Left lung (tissue), 10 donors: ENCODE data around the gene COPG1. TPM values are rescaled to one million over a fixed set of nuclear protein-coding genes. Genes with fewer than 3 reads are reported as not detected.
A peak's percentile ranks its signal among the peaks of the same experiment; 100 is the strongest.

ENCODE experiments used
- ATAC-seq: fragments of 200-7000 bp; cut with Tn5 transposase; one replicate; pipeline ENCODE4 v1.9.1; 2020; ENCODE audit warnings: moderate library complexity
- DNase-seq, 4 donors: peaks; one replicate each; pipeline ENCODE4 v3.0.0-alpha.2; 2013 to 2020
- H3K27ac ChIP-seq, 2 donors: fragments of 200-600 bp; sonication (generic) in 1 of 2; one replicate each; pipeline versions ENCODE4 v1.5.0 to v1.8.0; 2020 to 2021
- H3K27me3 ChIP-seq, 2 donors: fragments of 200-600 bp; sonication (generic) in 1 of 2; one replicate each; pipeline versions ENCODE4 v1.5.0 to v1.8.0; 2020 to 2021
- H3K36me3 ChIP-seq, 2 donors: fragments of 200-600 bp; sonication (generic) in 1 of 2; one replicate each; pipeline versions ENCODE4 v1.5.0 to v1.8.0; 2020 to 2021
- H3K4me1 ChIP-seq, 2 donors: fragments of 200-600 bp; one replicate each; pipeline ENCODE4 v1.8.0; 2021
- H3K4me3 ChIP-seq, 2 donors: fragments of 200-600 bp; sonication (generic) in 1 of 2; one replicate each; pipeline versions ENCODE4 v1.5.0 to v1.8.0; 2020 to 2021; ENCODE audit warnings: mild to moderate bottlenecking in 1 of 2
- H3K9me3 ChIP-seq, 2 donors: fragments of 200-600 bp; sonication (generic) in 1 of 2; one replicate each; pipeline versions ENCODE4 v1.5.0 to v1.8.0; 2020 to 2021
- intact Hi-C, 2 donors: fragments of 100-400 bp; cut with DNase I; formaldehyde crosslinking; loops; one replicate each; pipeline versions ENCODE4 v1.11.2 to v1.14.2; 2022
- polyA plus RNA-seq, 6 donors: library from polyadenylated mRNA; unstranded; fragments of 120-200 nt; gene quantifications; one replicate each; pipeline ENCODE4 v1.2.1, GENCODE V29; 2013; ENCODE audit not compliant: insufficient read length in 6 of 6
- total RNA-seq, 2 donors: library from RNA; stranded (reverse); fragmentation: NEBNext Ultra II Directional; extraction: Animal tissue kit (Norgen Biotek cat#: 25700); gene quantifications; one replicate each; pipeline ENCODE4 v1.2.1, GENCODE V29; 2021
- TF ChIP-seq, protein P1 (sequence below), 2 donors: fragments of 200-600 bp; sonication (generic) in 1 of 2; IDR thresholded peaks; one replicate each; pipeline versions ENCODE4 v1.5.0 to v1.8.0; 2021; ENCODE audit warnings: antibody characterized with exemption in 2 of 2
- donor health status: DM: no; HTN: yes; CAD: no.
- donor health status: DM: no; HTN: no; CAD: no.

COPG1 gene
- total and polyA plus RNA-seq, 8 donors, result 138 to 231 (median 163) TPM

- no peaks in the 10 kb centered on the region for H3K27me3 ChIP-seq
- DNase-seq (peak in 2 of 4 donors; percentile 85 to 90), ATAC-seq (peak; percentile 64)
- peak overlapping the region; percentile 85 to 94 for H3K27ac ChIP-seq
- no peaks in the 10 kb centered on the region for H3K36me3 ChIP-seq
- H3K9me3 ChIP-seq, result no peaks in the 10 kb centered on the region
- no peak overlapping the region for H3K4me3 ChIP-seq
- TF ChIP-seq, protein P1, sequence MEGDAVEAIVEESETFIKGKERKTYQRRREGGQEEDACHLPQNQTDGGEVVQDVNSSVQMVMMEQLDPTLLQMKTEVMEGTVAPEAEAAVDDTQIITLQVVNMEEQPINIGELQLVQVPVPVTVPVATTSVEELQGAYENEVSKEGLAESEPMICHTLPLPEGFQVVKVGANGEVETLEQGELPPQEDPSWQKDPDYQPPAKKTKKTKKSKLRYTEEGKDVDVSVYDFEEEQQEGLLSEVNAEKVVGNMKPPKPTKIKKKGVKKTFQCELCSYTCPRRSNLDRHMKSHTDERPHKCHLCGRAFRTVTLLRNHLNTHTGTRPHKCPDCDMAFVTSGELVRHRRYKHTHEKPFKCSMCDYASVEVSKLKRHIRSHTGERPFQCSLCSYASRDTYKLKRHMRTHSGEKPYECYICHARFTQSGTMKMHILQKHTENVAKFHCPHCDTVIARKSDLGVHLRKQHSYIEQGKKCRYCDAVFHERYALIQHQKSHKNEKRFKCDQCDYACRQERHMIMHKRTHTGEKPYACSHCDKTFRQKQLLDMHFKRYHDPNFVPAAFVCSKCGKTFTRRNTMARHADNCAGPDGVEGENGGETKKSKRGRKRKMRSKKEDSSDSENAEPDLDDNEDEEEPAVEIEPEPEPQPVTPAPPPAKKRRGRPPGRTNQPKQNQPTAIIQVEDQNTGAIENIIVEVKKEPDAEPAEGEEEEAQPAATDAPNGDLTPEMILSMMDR (IDR thresholded peaks at IDR 0.05), result no peak
- intact Hi-C loops, result no loop called here
- peaks cover 3 to 74% of the 10 kb centered on the region in 2 donors for H3K4me1 ChIP-seq
Observed at GRCh38 chr3:129226374-129226773, 23.0 kb upstream of the COPG1 start.

DNA sequence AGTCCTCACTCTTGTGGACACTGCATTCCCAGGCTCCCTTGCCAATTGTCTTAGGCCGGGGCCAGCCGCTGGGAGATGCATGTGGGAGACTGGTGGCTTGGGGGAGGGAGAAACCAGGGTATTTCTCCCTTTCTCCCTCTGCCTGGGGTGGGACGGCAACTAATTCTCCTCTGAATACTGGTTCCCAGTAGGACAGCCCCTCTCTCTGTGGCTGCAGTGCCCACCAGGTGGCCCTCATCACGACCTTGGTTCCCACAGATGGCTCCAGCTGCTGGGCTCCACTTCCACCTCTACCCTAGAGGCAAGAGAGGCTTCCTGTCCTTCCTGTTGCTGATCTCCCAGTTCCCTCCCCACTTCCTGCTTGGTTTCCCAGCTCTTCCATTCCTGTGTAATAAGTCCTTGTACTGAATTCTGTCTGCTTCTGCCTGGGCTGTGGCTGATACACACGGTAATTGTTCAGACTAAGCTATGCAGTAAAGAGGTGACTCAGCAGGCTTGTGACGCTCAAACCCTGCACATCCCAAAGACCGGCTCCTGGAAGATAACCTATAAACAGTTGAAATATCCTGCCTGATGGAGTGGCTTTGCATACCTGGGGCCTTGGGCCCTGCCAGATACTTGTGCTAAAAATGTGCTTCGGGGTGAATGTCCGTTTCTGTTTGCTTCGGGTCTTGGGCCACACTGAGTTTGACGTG is 20.4 kb upstream of the COPG1 start:
- H3K36me3 ChIP-seq, result no peaks in the 10 kb centered on the region
- H3K4me3 ChIP-seq, result no peak overlapping the region
- peak overlapping the region; percentile 77 to 94 for H3K27ac ChIP-seq
- TF ChIP-seq, protein P1 (IDR thresholded peaks at IDR 0.05), result no peak
- ATAC-seq, result no peak
- H3K27me3 ChIP-seq, result no peaks in the 10 kb centered on the region
- H3K9me3 ChIP-seq, result no peaks in the 10 kb centered on the region
- intact Hi-C loops, result no loop called here
- peaks cover 3 to 89% of the 10 kb centered on the region in 2 donors for H3K4me1 ChIP-seq
- DNase-seq, result peak in 1 of 4 donors; percentile 44

GRCh38 chr3:129230311-129231019 is 18.9 kb upstream of the COPG1 start:
- TF ChIP-seq, protein P1 (IDR thresholded peaks at IDR 0.05), result no peak
- Histone ChIP-seq H3K27ac (peak overlapping the region; percentile 69 to 94), H3K36me3 (no peaks in the 10 kb centered on the region), H3K4me1 (peaks cover 3 to 89% of the 10 kb centered on the region in 2 donors), H3K27me3 (no peaks in the 10 kb centered on the region), H3K4me3 (peak overlapping the region in 1 of 2 donors; percentile 10), H3K9me3 (no peaks in the 10 kb centered on the region)
- ATAC-seq (peak; percentile 62), DNase-seq (peak in 1 of 4 donors; percentile 59)
- intact Hi-C loops, result no loop called here

- peaks cover 3 to 83% of the 10 kb centered on the region in 2 donors for H3K4me1 ChIP-seq
- ATAC-seq (no peak), DNase-seq (no peak)
- H3K27ac ChIP-seq, result peak overlapping the region; percentile 69 to 94
- H3K9me3 ChIP-seq, result no peaks in the 10 kb centered on the region
- no peaks in the 10 kb centered on the region for H3K36me3 ChIP-seq
- intact Hi-C loops, result no loop called here
- no peaks in the 10 kb centered on the region for H3K27me3 ChIP-seq
- H3K4me3 ChIP-seq, result peak overlapping the region in 1 of 2 donors; percentile 10
- TF ChIP-seq, protein P1 (IDR thresholded peaks at IDR 0.05), result no peak
Observed at GRCh38 chr3:129231331-129232119, 17.9 kb upstream of the COPG1 start.
